GM23248 (cell line): ENCODE data around the gene TEPSIN. TPM values are rescaled to one million over a fixed set of nuclear protein-coding genes. Genes with fewer than 3 reads are reported as not detected.

Experiments used
- DNase-seq: peaks from one replicate; pipeline ENCODE4 v3.0.0-alpha.2; 2015
- H2AFZ ChIP-seq: fragments of 200-600 bp; sonication (generic); 2 replicates; pipeline ENCODE4 v1.6.1; 2016; ENCODE audit warnings: antibody characterized with exemption
- H3F3A ChIP-seq: fragments of 200-600 bp; sonication (generic); 2 replicates; pipeline ENCODE4 v1.6.1; 2016; ENCODE audit warnings: mild to moderate bottlenecking, antibody characterized with exemption, mixed run types; ENCODE audit not compliant: insufficient read depth
- H3K27ac ChIP-seq: fragments of 200-600 bp; sonication (generic); 2 replicates; pipeline ENCODE4 v1.5.1; 2016; ENCODE audit warnings: mild to moderate bottlenecking
- H3K27me3 ChIP-seq: fragments of 200-600 bp; sonication (generic); replicated peaks from 2 replicates; pipeline ENCODE4 v1.6.1; 2016; ENCODE audit warnings: mild to moderate bottlenecking; ENCODE audit not compliant: insufficient read depth
- H3K36me3 ChIP-seq: fragments of 200-600 bp; sonication (generic); 2 replicates; pipeline ENCODE4 v1.6.1; 2016; ENCODE audit warnings: low read depth, mild to moderate bottlenecking
- H3K4me1 ChIP-seq: fragments of 200-600 bp; sonication (generic); 2 replicates; pipeline ENCODE4 v1.6.1; 2016; ENCODE audit warnings: mild to moderate bottlenecking; ENCODE audit not compliant: insufficient read depth
- H3K4me2 ChIP-seq: fragments of 200-600 bp; sonication (generic); one replicate; pipeline ENCODE4 v1.6.1; 2016; ENCODE audit warnings: mild to moderate bottlenecking; ENCODE audit not compliant: unreplicated experiment
- H3K4me3 ChIP-seq: fragments of 200-600 bp; sonication (generic); 2 replicates; pipeline ENCODE4 v1.5.1; 2016; ENCODE audit warnings: mild to moderate bottlenecking
- H3K79me2 ChIP-seq: fragments of 200-600 bp; sonication (generic); 2 replicates; pipeline ENCODE4 v1.6.1; 2016; ENCODE audit warnings: mild to moderate bottlenecking; ENCODE audit not compliant: insufficient read depth
- H3K9ac ChIP-seq: fragments of 200-600 bp; sonication (generic); 2 replicates; pipeline ENCODE4 v1.6.1; 2016; ENCODE audit warnings: mild to moderate bottlenecking
- H3K9me2 ChIP-seq: fragments of 200-600 bp; sonication (generic); 2 replicates; pipeline ENCODE4 v1.6.1; 2016; ENCODE audit warnings: mixed run types, mild to moderate bottlenecking, moderate library complexity; ENCODE audit not compliant: insufficient read depth
- H3K9me3 ChIP-seq: fragments of 200-600 bp; sonication (generic); one replicate; pipeline ENCODE4 v1.6.1; 2017; ENCODE audit warnings: low read depth
- H4K20me1 ChIP-seq: fragments of 200-600 bp; sonication (generic); 2 replicates; pipeline ENCODE4 v1.6.0; 2016; ENCODE audit not compliant: insufficient read depth
- EZH2 ChIP-seq: fragments of 200-600 bp; sonication (generic); IDR thresholded peaks from 2 replicates; pipeline ENCODE4 v1.6.1; 2018; ENCODE audit warnings: antibody characterized with exemption, mild to moderate bottlenecking; ENCODE audit not compliant: insufficient read depth, poor library complexity, severe bottlenecking
- EZH2phosphoT487 ChIP-seq: fragments of 200-600 bp; sonication (generic); IDR thresholded peaks from 2 replicates; pipeline ENCODE4 v1.6.1; 2018; ENCODE audit warnings: antibody characterized with exemption, moderate library complexity, mild to moderate bottlenecking, low read depth; ENCODE audit not compliant: insufficient read depth
- WGBS, 2 experiments: methylation state at CpG; one replicate each; pipeline ENCODE4 v1.1.6; 2015 to 2017; ENCODE audit warnings: low lambda C conversion rate in 2 of 2, low coverage in 1 of 2; ENCODE audit errors: missing lambda C conversion rate in 2 of 2; 5-methylcytosine and 5-hydroxymethylcytosine counted together
- in situ Hi-C: fragments of 300-500 bp; cut with MboI; formaldehyde crosslinking; loops from 2 replicates; pipeline ENCODE4 v1.15.0; 2020
- polyA plus RNA-seq: library from polyadenylated mRNA; unstranded; fragments of >200 nt; fragmentation: Nextera tagmentation; extraction: Ambion mirVana; gene quantifications from 2 replicates; pipeline ENCODE4 v1.2.1, GENCODE V29; 2016
- total RNA-seq: library from RNA; depleted of rRNA; stranded (reverse); fragments of >200 nt; shearing (Covaris generic); gene quantifications from 2 replicates; pipeline ENCODE4 v1.2.3, GENCODE V29; 2014

Gene TEPSIN
- total and polyA plus RNA-seq, 2 experiments from 2014 or later = 2.7 to 16.1 TPM

DNA sequence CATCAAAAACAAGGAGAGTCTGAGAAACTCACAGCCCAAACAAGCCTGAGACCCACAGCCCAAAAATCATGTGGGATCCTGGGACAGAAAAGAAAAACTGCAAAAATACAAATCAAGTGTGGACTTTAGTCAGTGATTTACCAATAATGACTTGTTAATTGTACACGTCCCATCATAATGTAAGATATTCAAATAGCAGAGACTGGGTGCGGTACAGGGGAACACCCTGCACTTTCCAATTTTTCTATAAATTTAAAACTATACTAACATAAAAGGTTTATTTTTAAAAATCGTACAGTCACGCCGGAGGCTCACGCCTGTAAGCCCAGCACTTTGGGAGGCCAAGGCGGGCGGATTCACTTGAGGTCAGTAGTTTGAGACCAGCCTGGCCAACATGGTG is 24.9 kb downstream of the TEPSIN start:
- in situ Hi-C loops = no loop called here
- Histone ChIP-seq H3K9ac (no peak overlapping the region), H3K9me2 (no peaks in the 10 kb centered on the region), H3K4me1 (no peaks in the 10 kb centered on the region), H3K27me3 (no peaks in the 10 kb centered on the region), H2AFZ (no peak overlapping the region), H3K79me2 (no peaks in the 10 kb centered on the region), H3K4me2 (no peak overlapping the region), H3K27ac (no peak overlapping the region), H3K36me3 (no peaks in the 10 kb centered on the region), H4K20me1 (no peaks in the 10 kb centered on the region), H3K4me3 (no peak overlapping the region), H3F3A (no peaks in the 10 kb centered on the region), H3K9me3 (no peaks in the 10 kb centered on the region)
- DNase-seq = no peak
- WGBS, 2 experiments = 92 to 97% methylated on average over 8 of the region's 8 CpGs
- TF ChIP-seq EZH2 = no peak
- TF ChIP-seq EZH2phosphoT487 = no peak

DNA sequence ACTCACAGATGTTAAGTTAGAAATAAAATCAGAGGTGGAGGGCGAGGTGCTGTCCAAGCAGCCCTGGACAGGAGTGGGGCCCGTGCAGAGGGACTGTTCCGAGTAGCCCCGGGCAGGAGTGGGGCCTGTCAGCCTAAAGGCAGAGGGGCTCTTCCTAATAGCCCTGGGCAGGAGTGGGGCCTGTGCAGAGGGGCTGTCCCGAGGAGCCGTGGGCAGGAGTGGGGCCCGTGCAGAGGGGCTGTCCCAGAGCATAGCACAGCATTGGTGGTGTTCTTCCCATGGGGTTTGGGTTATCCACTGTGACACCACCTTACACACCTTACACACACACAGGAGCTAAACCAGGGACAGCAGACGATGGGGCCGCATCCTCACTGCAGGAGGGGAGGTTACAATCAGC is 26.5 kb downstream of the TEPSIN start:
- in situ Hi-C loops = no loop called here
- no peaks in the 10 kb centered on the region for H3F3A ChIP-seq
- DNase-seq = no peak

DNA sequence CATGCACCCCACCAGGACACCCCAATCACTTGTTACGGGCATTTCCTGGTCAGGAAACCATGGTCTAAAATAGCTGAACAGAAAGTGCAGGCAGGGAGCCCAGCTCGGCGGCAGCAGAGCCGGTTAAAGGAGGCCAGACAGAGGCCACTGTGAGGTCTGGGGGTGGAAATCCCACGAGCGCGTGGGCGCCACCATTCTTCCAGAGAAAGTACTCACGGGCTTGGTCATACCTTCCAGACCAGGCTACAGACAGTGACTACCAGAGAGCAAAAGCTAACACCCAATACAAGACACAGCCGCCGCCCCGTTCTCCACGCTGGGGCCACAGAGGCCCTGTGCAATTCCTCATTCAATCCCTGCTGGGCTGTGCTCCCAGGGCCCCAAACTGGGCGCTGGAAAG is 28.0 kb downstream of the TEPSIN start:
- H3K4me3 ChIP-seq = no peak overlapping the region
- no peak overlapping the region for H3K27ac ChIP-seq
- H3K27me3 ChIP-seq = no peaks in the 10 kb centered on the region
- no peak for TF ChIP-seq EZH2
- no peak for TF ChIP-seq EZH2phosphoT487
- no peak overlapping the region for H2AFZ ChIP-seq
- no peaks in the 10 kb centered on the region for H3K9me3 ChIP-seq
- DNase-seq = no peak
- in situ Hi-C loops = no loop called here
- no peaks in the 10 kb centered on the region for H4K20me1 ChIP-seq
- H3K4me1 ChIP-seq = no peaks in the 10 kb centered on the region
- H3K4me2 ChIP-seq = no peak overlapping the region
- no peaks in the 10 kb centered on the region for H3K79me2 ChIP-seq
- H3F3A ChIP-seq = no peaks in the 10 kb centered on the region
- H3K9ac ChIP-seq = no peak overlapping the region
- 82 to 88% methylated on average over 14 of the region's 14 CpGs for WGBS, 2 experiments
- H3K9me2 ChIP-seq = no peaks in the 10 kb centered on the region
- H3K36me3 ChIP-seq = no peaks in the 10 kb centered on the region

More for the DNA sequence above, 26.5 kb downstream of the TEPSIN start:
- Histone ChIP-seq H3K9me3 (no peaks in the 10 kb centered on the region), H3K27me3 (no peaks in the 10 kb centered on the region), H3K27ac (no peak overlapping the region), H2AFZ (no peak overlapping the region), H3K9me2 (no peaks in the 10 kb centered on the region), H3K4me1 (no peaks in the 10 kb centered on the region), H3K36me3 (no peaks in the 10 kb centered on the region), H4K20me1 (no peaks in the 10 kb centered on the region), H3K79me2 (no peaks in the 10 kb centered on the region), H3K4me3 (no peak overlapping the region), H3K4me2 (no peak overlapping the region), H3K9ac (no peak overlapping the region)
- WGBS, 2 experiments = 90 to 94% methylated on average over 8 to 9 of the region's 9 CpGs
- no peak for TF ChIP-seq EZH2
- no peak for TF ChIP-seq EZH2phosphoT487

DNA sequence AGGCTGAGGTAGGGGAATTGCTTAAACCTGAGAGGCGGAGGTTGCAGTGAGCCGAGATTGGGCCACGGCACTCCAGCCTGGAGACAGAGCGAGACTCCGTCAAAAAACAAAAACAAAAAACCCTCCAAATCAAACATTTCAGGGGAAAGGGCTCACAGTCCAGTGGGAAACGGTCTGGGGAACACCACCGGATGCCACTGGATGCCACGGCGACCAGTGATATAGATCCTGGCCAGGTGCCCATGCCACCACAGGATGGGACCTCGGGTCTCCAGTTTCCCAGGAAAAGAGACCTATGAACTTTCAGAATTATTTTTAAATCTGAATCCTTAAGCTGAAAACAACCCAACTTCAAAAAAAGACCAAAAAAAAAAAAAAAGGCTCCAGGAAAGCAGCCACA is 28.4 kb downstream of the TEPSIN start:
- 91 to 93% methylated on average over 10 of the region's 10 CpGs for WGBS, 2 experiments
- TF ChIP-seq EZH2phosphoT487 (no peak), EZH2 (no peak)
- Histone ChIP-seq H2AFZ (no peak overlapping the region), H3K79me2 (no peaks in the 10 kb centered on the region), H3K4me3 (no peak overlapping the region), H3K4me1 (no peaks in the 10 kb centered on the region), H3K36me3 (no peaks in the 10 kb centered on the region), H3K27me3 (no peaks in the 10 kb centered on the region), H3K9me3 (no peaks in the 10 kb centered on the region), H3K9ac (no peak overlapping the region), H4K20me1 (no peaks in the 10 kb centered on the region), H3K9me2 (no peaks in the 10 kb centered on the region), H3K27ac (no peak overlapping the region), H3F3A (no peaks in the 10 kb centered on the region), H3K4me2 (no peak overlapping the region)
- no peak for DNase-seq
- in situ Hi-C loops = no loop called here

DNA sequence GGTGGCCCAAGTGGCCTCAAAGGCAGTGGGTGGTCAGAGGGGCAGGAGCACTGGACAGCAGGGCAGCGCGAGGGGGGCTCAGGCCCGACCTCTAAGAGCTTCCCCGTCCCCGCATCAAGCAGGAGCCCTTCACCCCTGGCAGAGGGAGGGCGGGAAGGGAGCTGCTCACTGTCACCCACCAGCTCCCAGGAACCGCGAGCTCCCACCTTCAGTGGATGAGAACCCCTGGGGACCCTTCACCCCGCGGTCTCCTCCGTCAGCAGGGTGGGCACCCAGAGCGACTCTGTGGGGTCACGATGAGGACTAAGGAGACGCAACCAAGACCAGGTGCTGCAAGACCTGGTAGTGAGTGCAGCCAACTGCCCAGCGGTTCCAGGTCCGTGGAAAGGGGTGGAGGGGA is 29.7 kb downstream of the TEPSIN start:
- H3F3A ChIP-seq = no peaks in the 10 kb centered on the region
- H2AFZ ChIP-seq = no peak overlapping the region
- TF ChIP-seq EZH2phosphoT487 (no peak), EZH2 (no peak)
- no peaks in the 10 kb centered on the region for H3K9me3 ChIP-seq
- no peaks in the 10 kb centered on the region for H3K4me1 ChIP-seq
- 96 to 98% methylated on average over 16 of the region's 16 CpGs for WGBS, 2 experiments
- H3K36me3 ChIP-seq = no peaks in the 10 kb centered on the region
- H3K4me2 ChIP-seq = no peak overlapping the region
- no peaks in the 10 kb centered on the region for H3K79me2 ChIP-seq
- in situ Hi-C loops = no loop called here
- no peak overlapping the region for H3K27ac ChIP-seq
- no peaks in the 10 kb centered on the region for H3K27me3 ChIP-seq
- H3K9me2 ChIP-seq = no peaks in the 10 kb centered on the region
- no peak for DNase-seq
- H4K20me1 ChIP-seq = no peaks in the 10 kb centered on the region
- H3K9ac ChIP-seq = no peak overlapping the region
- no peak overlapping the region for H3K4me3 ChIP-seq
